ENCODE data around the gene N4BP2L2.

- TF ChIP-seq TAF1 (conservative IDR thresholded peaks at IDR 0.05) (no peak), CTCF (IDR thresholded peaks at IDR 0.05; ENCODE audit: low read depth, low read length, missing input control) (peak; percentile 59), GABPA (IDR thresholded peaks at IDR 0.05 in 1 of 2, conservative IDR thresholded peaks at IDR 0.05 in 1 of 2) (no peak), RAD21 (IDR thresholded peaks at IDR 0.05) (peak; percentile 84), SP1 (IDR thresholded peaks at IDR 0.05) (no peak)
These were observed 95.5 kb downstream of the N4BP2L2 start for GRCh38 chr13:32443111-32443510.

Data from liver (tissue), 3 donors.